Measurements from ENCODE around the gene ITSN2. TPM values are rescaled to one million over a fixed set of nuclear protein-coding genes. Genes with fewer than 3 reads are reported as not detected.

ITSN2 gene
- total and polyA plus RNA-seq, 2 of the 8 experiments (the other 6 are each of a cell fraction or from before 2014, with no cell fraction given), result 9.3 to 17.0 TPM

DNA sequence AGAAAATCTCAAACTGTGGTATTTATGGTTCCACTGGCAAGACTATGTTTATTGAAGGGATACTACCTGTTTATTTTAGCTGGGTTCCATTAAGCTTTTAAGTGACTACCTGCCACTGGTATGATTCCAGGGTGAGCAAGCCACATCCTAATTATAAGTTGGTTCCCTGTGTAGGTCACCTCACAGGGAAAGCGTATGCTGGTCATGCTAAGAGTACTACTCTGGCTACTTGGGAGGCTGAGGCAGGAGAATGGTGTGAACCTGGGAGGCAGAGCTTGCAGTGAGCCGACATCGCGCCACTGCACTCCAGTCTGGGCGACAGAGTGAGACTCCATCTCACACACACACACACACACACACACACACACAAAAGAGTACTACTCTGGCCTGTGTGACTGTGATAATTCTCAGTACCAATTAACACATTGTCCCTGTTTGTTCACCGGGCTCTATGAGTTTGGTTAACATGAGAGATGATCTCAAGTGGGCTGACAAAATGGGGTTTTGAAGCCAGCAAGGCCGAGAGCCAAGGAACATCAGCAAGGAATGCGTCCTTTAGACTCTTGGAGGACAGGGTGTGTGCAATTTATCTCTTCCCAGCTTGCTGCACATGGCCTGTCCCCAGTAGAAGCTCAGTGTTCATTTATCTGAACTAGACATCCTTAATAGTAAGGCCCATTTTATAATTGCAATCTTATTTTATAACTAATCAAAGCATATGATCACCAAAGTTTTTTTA is 15.2 kb upstream of the ITSN2 start:
- FAIRE-seq (no peak), DNase-seq (ENCODE audit: low read depth in 1 of 2, low spot score in 2 of 2) (peak in 1 of 2 experiments; percentile 37)
- Histone ChIP-seq H2BK15ac (ENCODE audit: low read length) (no peak overlapping the region), H2BK12ac (ENCODE audit: low read depth, low read length) (no peak overlapping the region), H3K4me1 (replicated peaks in 1 of 4; ENCODE audit: control insufficient read depth in 3 of 4, insufficient read depth in 4 of 4, low read length in 3 of 4) (no peaks in the 10 kb centered on the region), H3K9me3 (ENCODE audit: insufficient read depth in 2 of 2, low read depth in 1 of 2, low read length in 1 of 2) (no peaks in the 10 kb centered on the region), H3K79me1 (ENCODE audit: low read depth, low read length) (no peaks in the 10 kb centered on the region), H3K27me3 (replicated peaks in 1 of 4; ENCODE audit: control insufficient read depth in 3 of 4, extremely low read depth in 1 of 4, insufficient read depth in 3 of 4, low read length in 3 of 4) (no peaks in the 10 kb centered on the region), H3K56ac (replicated peaks; ENCODE audit: insufficient read length, low read depth, low read length) (no peak overlapping the region), H3K36me3 (ENCODE audit: control insufficient read depth in 2 of 4, insufficient read depth in 4 of 4, low read length in 3 of 4) (no peaks in the 10 kb centered on the region), H4K8ac (ENCODE audit: extremely low read depth, insufficient read depth, low read length) (no peak overlapping the region; the same call in 1 of the 2 replicates), H2AK5ac (ENCODE audit: low read depth, low read length) (no peak overlapping the region), H2BK5ac (ENCODE audit: low read depth, low read length) (no peak overlapping the region), H3K9ac (replicated peaks in 1 of 4; ENCODE audit: extremely low read depth in 1 of 4, low read depth in 3 of 4, low read length in 3 of 4) (no peak overlapping the region), H3K14ac (ENCODE audit: insufficient read length) (no peak overlapping the region), H3K23ac (ENCODE audit: insufficient read length) (no peak overlapping the region), H2BK120ac (replicated peaks; ENCODE audit: low read depth, low read length) (no peak overlapping the region), H3K23me2 (ENCODE audit: low read depth, low read length) (no peaks in the 10 kb centered on the region), H3K4ac (replicated peaks; ENCODE audit: insufficient read length, low read depth, low read length) (no peak overlapping the region), H3K79me2 (ENCODE audit: control insufficient read depth in 1 of 2, insufficient read depth in 2 of 2, low read length in 2 of 2) (no peaks in the 10 kb centered on the region), H3K27ac (ENCODE audit: low read depth, low read length) (no peak overlapping the region), H3K4me2 (ENCODE audit: insufficient read depth in 1 of 2, low read depth in 2 of 2, low read length in 2 of 2) (no peak overlapping the region), H3K4me3 (ENCODE audit: extremely low read depth in 1 of 4, insufficient read depth in 2 of 4, low read depth in 3 of 4, low read length in 4 of 4) (no peak overlapping the region), H2AFZ (ENCODE audit: low read length) (no peak overlapping the region), H4K5ac (ENCODE audit: insufficient read length, low read depth, low read length) (no peak overlapping the region), H3K18ac (ENCODE audit: extremely low read depth, low read length) (no peak overlapping the region), H4K91ac (replicated peaks; ENCODE audit: insufficient read length, low read length) (no peak overlapping the region), H4K20me1 (replicated peaks in 1 of 2; ENCODE audit: control insufficient read depth in 1 of 2, insufficient read depth in 2 of 2, low read length in 2 of 2) (no peaks in the 10 kb centered on the region), H2BK20ac (ENCODE audit: low read length) (no peak overlapping the region)
- ChIA-PET CTCF (ENCODE audit: partially characterized antibody) (interaction anchor here (0.5 kb wide), 1 partner anchor 318 kb away, joined by 3 read pairs; no protein-coding TSS in a partner anchor), POLR2A (ENCODE audit: partially characterized antibody) (no interaction called here)
- TF ChIP-seq KDM5A (IDR thresholded peaks at IDR 0.05; ENCODE audit: low read length), result no peak
- TF ChIP-seq MAFK (IDR thresholded peaks at IDR 0.05; ENCODE audit: low read depth, low read length), result no peak
- no peak for TF ChIP-seq TAF1 (IDR thresholded peaks at IDR 0.05; ENCODE audit: low read depth, low read length)
- TF ChIP-seq, protein P1, sequence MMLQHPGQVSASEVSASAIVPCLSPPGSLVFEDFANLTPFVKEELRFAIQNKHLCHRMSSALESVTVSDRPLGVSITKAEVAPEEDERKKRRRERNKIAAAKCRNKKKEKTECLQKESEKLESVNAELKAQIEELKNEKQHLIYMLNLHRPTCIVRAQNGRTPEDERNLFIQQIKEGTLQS (IDR thresholded peaks at IDR 0.05; ENCODE audit: insufficient read depth, low read depth, low read length), result no peak
- TF ChIP-seq, protein P2, sequence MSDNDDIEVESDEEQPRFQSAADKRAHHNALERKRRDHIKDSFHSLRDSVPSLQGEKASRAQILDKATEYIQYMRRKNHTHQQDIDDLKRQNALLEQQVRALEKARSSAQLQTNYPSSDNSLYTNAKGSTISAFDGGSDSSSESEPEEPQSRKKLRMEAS (IDR thresholded peaks at IDR 0.05), result no peak
- TF ChIP-seq, protein P3, sequence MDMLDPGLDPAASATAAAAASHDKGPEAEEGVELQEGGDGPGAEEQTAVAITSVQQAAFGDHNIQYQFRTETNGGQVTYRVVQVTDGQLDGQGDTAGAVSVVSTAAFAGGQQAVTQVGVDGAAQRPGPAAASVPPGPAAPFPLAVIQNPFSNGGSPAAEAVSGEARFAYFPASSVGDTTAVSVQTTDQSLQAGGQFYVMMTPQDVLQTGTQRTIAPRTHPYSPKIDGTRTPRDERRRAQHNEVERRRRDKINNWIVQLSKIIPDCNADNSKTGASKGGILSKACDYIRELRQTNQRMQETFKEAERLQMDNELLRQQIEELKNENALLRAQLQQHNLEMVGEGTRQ (IDR thresholded peaks at IDR 0.05; ENCODE audit: low read length), result no peak
- no peak for TF ChIP-seq POLR2A (IDR thresholded peaks at IDR 0.05; ENCODE audit: control extremely low read depth in 1 of 2, low read depth in 2 of 2, low read length in 2 of 2)
- no peak for TF ChIP-seq CEBPB (IDR thresholded peaks at IDR 0.05; ENCODE audit: low read depth, low read length)
- TF ChIP-seq KDM1A (IDR thresholded peaks at IDR 0.05; ENCODE audit: borderline replicate concordance, low read length), result no peak
- no peak for TF ChIP-seq SRF (IDR thresholded peaks at IDR 0.05; ENCODE audit: low read depth, low read length)
- TF ChIP-seq EZH2 (IDR thresholded peaks at IDR 0.05; ENCODE audit: low read depth, low read length, severe bottlenecking), result no peak
- WGBS, 2 experiments (ENCODE audit: extremely low coverage in 1 of 2, insufficient coverage in 1 of 2, insufficient read length in 1 of 2, insufficient replicate concordance in 2 of 2, low coverage in 1 of 2, low lambda C conversion rate in 2 of 2, missing lambda C conversion rate in 1 of 2), result 83% methylated on average over 8 of the region's 8 CpGs; no CpG with 5 or more reads in 1 of the 2 experiments

All from H1 (cell line).